Measurements from ENCODE around the gene FOLR2.

Gene FOLR2

GRCh38 chr11:72230764-72231365 is 14.3 kb downstream of the FOLR2 start:
- DNase-seq, result no peak

- no peak for DNase-seq
Observed at GRCh38 chr11:72231396-72232259, 15.0 kb downstream of the FOLR2 start.

- no peak for DNase-seq
Observed at GRCh38 chr11:72232260-72233055, 15.9 kb downstream of the FOLR2 start.

GRCh38 chr11:72233056-72233772 is 16.6 kb downstream of the FOLR2 start:
- DNase-seq, result no peak

GRCh38 chr11:72233773-72234513 is 17.3 kb downstream of the FOLR2 start:
- DNase-seq, result no peak

DNA sequence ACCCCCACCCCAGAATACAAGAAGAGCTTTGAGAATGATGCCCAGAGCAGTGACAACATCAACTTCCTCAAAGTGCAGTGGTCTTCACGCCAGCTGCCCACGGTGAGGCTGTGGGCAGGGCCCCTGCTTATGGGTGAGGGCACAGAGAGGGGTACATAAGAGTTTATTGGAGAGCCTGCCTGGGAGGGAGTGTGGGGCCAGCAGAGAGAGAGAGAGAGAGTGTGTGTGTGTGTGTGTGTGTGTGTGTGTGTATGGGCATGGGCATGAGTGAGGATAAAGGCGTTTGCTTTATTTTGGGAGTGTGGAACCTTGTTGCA is 17.9 kb downstream of the FOLR2 start:
- DNase-seq, result no peak

DNA sequence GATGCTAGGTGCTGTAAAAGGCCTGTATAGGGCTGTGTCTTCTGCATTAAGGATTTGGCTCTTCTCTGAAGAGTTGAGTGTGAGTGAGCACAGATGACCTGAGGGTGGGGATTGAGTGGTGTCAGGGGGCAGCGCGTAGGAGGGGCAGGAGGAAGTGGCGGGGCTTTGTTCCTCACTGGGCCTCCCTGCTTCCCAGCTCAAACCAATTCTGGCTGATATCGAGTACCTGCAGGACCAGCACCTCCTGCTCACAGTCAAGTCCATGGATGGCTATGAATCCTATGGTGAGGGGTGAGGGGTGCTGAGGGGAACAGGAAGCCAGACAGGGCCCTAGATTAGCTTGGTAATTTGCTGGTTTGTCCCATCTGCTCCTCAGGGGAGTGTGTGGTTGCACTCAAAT is 18.3 kb downstream of the FOLR2 start:
- no peak for DNase-seq

DNA sequence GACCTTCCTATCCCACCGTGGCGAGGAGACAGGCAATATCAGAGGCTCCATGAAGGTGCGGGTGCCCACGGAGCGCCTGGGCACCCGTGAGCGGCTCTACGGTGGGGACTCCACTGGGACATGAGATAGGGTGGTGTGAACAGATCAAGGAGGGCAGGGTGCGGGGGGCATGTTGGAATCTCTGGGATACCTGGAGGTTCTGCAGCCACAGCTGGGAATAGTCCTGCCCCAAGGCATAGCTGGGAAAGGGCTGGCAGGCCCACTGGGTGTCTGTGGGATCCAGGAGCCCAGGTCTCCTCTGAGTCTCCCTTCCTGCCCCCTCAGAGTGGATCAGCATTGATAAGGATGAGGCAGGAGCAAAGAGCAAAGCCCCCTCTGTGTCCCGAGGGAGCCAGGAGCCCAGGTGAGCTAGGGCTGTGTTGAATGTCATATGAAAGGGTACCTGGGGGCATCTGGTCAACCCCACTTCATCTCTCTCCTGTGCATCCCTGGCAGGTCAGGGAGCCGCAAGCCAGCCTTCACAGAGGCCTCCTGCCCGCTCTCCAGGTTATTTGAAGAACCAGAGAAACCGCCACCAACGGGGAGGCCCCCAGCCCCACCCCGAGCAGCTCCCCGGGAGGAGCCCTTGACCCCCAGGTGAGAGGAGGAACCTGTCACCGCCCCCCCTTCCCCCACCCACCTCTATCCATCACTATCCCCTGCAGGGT is 18.9 kb downstream of the FOLR2 start:
- DNase-seq, result no peak

GRCh38 chr11:72236083-72236697 is 19.6 kb downstream of the FOLR2 start:
- DNase-seq, result no peak

DNA sequence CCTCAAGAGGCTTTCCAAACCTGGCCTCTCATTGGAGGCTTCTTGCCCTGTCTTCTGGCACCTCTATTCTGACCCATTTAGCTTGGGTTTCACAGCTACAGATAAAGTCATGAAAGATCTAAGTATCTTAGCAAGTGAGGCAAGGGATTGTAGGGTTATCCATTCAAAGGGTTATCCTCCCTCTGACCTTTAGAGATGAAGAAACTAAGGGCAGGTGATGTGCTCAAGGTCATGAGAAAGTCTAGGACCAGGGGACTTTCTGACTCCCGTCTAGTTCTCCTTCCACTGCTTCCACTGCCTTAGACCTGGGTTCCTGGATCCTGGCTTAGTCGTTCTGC is 20.1 kb downstream of the FOLR2 start:
- DNase-seq, result no peak

DNA sequence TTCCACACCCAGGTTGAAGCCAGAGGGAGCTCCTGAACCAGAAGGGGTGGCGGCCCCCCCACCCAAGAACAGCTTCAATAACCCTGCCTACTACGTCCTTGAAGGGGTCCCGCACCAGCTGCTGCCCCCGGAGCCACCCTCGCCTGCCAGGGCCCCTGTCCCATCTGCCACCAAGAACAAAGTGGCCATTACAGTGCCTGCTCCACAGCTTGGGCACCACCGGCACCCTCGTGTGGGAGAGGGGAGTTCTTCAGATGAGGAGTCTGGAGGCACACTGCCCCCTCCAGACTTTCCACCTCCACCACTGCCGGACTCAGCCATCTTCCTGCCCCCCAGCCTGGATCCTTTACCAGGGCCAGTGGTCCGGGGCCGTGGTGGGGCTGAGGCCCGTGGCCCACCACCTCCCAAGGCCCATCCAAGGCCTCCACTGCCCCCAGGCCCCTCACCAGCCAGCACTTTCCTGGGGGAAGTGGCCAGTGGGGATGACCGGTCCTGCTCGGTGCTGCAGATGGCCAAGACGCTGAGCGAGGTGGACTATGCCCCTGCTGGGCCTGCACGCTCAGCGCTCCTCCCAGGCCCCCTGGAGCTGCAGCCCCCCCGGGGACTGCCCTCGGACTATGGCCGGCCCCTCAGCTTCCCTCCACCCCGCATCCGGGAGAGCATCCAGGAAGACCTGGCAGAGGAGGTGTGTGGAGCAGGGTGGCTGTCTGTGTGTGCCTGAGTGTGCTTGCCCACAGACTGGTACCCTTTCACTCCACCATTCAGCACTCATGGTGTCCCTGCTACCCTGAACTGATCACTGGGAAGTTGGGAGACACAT is 20.7 kb downstream of the FOLR2 start:
- no peak for DNase-seq

GRCh38 chr11:72238040-72238450 is 21.5 kb downstream of the FOLR2 start:
- DNase-seq, result peak; percentile 72

DNA sequence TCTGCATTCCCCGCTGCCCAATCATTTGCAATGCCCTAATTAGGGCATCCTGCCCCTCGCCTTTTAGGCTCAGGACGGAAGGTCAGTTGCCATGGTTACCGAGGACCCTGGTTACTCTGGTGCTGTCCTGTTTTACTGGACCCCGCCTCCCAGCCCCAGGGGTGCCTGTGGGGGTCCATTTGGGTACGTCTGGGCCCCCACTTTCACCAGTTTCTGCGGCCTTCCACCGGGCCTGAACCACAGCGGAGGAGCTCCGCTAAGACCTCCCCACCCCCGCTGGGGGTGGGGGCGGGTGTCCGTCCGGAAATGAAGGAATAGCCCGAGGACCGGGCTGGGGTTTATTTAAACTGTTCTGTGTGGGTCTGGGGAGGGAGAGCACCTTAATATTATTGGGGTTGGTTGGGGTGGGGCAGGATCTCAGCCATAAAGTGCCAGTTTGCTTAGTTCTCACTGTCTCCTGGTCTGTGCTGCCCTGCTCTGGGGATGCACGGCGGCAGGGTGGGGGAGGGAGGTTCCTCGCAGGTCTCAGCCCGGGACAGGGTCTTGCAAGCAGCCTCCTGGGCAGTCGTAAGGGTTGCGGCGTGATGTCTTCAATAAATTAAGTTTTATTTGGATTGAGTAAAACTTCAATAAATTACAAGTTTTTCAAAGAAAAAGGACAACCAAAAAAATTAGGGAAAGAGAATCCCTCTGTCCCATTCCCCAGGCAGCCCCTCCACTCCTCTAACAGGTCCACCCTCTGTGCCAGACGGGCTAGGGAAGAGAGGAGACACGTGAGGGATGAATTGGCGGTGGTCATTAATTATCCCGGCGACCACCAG is 22.1 kb downstream of the FOLR2 start:
- no peak for DNase-seq

- peak; percentile 32 for DNase-seq
Observed at GRCh38 chr11:72239313-72239848, 22.8 kb downstream of the FOLR2 start.

DNA sequence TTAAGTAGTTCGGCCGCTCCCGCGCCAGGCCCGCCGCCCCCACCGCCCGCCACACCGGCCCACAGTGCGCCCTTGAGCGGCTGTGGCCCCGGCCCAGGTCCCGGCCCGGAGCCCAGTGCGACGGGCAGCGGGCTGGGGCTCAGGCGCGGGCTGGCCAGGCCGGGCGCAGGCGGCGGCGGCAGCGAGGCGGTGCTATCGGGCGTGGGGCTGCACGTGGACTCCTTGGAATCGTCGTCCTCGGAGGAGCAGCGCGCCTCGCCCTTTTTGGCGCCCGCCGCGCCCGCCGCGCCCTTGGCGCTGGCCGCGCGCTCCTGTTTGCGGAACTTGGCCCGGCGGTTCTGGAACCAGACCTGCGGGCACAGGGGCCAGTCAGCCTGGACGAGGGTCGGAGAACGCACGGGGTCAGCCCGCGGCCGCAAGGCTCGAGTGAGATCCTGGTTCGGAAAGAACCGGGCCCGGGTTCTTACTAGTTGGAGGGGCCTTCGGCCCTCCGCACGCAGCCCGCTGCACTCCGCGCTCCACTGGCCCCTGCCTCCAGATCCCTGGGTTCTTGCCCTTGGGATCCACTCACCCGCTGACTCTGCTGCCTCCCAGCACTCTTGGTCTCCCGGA is 23.4 kb downstream of the FOLR2 start:
- DNase-seq, result peak; percentile 51

DNA sequence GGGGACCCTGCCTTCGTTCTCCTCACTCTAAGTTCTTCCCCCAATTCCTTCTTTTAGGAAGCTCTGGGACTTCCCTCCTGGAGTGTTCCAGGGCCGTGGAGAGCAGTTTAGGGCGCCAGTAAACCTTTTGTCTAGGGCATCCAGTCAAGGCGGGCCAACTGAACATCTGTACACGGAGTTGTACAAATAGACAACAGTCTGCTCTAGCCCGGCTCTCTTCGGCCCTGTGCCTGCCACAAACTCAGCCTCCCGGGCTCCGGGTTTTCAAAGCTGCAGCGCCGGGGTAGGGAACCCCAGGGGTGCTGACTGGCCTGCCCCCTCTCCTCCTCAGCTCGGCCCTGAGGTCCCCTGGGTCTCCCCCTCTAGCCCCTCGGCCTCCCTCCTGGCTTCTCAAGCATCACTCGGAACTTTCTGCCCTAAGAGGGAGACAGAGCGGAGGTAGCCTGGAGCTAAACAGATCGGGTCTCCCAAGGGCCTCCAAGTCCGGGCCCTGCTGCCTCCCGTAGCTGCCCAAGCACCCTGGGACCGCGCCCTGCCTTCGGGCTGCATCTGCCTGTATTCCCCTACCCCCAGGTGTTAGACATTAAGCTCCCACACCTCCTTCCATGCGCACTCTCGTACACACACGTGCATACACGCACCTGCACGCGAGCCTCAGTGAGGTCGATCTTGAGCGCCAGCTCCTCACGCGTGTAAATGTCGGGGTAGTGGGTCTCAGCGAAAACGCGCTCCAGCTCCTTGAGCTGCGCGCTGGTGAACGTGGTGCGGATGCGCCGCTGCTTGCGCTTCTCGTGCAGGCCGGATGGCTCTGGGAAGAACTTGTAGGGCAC is 24.1 kb downstream of the FOLR2 start:
- no peak for DNase-seq

- DNase-seq, result no peak
Observed at GRCh38 chr11:72241291-72241781, 24.7 kb downstream of the FOLR2 start.

DNA sequence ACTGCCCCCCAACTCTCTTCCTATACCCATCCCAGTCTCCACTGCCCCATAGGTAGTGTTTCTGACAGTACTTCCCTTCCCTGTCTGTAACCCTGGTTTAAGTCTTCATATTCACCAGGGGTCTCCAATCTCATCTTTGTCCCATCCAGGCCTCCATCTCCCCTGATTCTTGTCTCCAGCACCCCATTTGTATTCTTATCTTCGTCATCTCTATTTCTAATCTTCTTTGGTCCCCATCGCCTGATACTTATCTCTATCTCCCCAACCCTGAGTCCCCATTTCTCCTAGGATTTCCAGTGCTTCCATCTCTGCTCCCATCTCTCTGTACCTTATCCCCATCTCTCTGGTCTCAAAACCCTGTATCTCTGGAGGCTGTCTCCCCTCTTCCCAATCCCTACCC is 25.5 kb downstream of the FOLR2 start:
- DNase-seq, result no peak

Data from suppressor macrophage treated with lipopolysaccharide for 4 hours (primary cell).